ENCODE results near the gene MRRF.
"Not testable (repeated sequence)": the region's sequence is repeated elsewhere in the genome, so short reads cannot be mapped to it uniquely, and the experiment has no call there.

MRRF gene

DNA sequence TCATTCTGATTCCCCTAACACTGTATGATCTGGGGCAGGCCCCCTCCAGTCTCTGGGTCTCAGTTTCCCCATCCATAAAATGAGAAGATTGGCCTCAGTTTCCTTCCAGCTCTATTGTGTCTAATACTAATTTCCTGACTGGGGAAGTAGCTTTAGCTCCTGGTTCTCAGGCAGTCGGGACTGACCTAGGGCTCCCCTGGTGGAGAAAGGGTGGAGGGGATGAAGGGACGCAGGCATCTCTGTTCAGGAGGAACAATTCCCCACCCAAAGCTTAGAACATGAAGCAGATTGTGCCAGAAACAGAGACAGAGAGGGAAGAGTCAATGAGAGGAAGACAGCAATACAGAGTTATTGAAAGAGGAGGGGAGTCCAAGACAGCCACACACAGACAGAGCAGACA, 91.9 kb downstream of the MRRF start:
- no peak for DNase-seq (ENCODE audit: low spot score)

- DNase-seq (ENCODE audit: low spot score) = no peak
Observed at GRCh38 chr9:122360891-122361290, 96.2 kb downstream of the MRRF start.

GRCh38 chr9:122363131-122363530, 98.4 kb downstream of the MRRF start:
- not testable (repeated sequence) for DNase-seq (ENCODE audit: low spot score)

DNA sequence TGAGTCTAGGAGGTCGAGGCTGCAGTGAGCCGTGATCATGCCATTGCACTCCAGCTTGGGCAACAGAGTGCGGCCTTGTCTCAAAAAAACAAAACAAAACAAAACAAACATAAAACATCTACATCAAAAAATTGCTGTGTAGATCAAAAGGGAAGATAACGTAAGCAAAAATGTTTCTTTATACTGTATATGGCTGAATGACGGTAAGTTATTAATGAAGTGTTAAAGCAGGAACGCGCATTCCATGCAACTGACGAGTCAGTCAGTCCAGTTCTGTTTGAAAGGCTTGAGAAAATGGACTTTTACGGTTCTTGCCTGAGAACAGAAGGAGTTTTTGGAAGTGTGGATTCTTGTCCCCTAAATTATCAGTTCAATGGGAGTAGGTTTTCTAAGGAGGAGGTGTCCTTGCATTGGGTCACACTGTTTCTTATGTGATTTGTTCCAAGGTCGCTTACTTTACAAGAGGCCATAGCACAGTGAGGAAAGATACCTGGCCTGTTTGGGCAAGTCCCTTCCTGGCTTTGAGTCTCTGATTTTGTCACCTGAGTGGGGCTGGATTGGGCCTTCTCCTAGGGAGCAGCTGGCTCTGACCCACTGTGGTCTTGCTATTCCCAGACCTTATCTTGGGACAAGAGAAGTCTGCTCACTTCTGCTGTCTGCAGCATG, 99.6 kb downstream of the MRRF start:
- DNase-seq (ENCODE audit: low spot score) = no peak

- DNase-seq (ENCODE audit: low spot score) = no peak
Observed at GRCh38 chr9:122364783-122365150, 100.1 kb downstream of the MRRF start.

GRCh38 chr9:122366074-122366660, 101.5 kb downstream of the MRRF start:
- DNase-seq (ENCODE audit: low spot score) = no peak

- DNase-seq (ENCODE audit: low spot score) = no peak
Observed at GRCh38 chr9:122367065-122367464, 102.4 kb downstream of the MRRF start.

GRCh38 chr9:122367774-122368460, 103.2 kb downstream of the MRRF start:
- no peak for DNase-seq (ENCODE audit: low spot score)

DNA sequence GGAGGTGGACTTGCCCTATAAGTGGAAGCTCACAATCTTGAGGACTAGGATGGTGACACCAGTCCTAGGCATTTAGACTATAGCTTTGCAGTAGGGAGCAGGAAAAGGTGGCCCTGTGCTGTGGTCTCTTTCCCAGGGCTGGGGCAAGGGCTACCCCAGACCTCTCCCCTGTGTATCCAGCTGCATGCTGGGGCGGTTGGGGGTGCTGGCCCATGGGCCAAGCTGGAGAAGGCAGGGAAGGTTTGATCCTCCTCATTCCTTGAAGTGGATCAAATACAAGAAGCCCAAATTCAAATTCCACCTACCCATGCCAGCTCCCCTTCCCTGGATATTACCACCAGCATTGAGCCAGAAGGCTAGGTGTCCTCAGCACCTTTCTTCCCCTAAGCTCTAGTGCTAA, 104.0 kb downstream of the MRRF start:
- DNase-seq (ENCODE audit: low spot score) = no peak

DNA sequence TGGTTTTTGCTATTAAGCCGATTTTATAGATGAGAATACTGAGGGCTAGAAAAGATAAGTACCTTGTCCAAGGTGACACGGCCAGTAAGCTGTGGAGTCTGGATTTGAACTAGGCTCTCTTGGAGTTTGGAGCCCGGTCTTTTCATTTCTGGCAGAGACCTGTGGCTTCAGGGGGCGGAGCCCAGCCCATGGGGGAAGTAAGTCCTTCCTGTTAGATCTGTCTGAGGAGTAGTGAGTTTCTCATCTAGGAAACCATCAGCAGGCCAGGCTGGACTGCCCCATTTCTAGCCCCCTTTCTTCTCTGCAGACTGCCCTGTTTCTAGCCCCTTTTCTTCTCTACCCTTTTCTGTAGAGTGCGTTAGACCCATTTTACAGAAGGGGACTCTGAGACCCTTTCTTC, 105.6 kb downstream of the MRRF start:
- no peak for DNase-seq (ENCODE audit: low spot score)

DNA sequence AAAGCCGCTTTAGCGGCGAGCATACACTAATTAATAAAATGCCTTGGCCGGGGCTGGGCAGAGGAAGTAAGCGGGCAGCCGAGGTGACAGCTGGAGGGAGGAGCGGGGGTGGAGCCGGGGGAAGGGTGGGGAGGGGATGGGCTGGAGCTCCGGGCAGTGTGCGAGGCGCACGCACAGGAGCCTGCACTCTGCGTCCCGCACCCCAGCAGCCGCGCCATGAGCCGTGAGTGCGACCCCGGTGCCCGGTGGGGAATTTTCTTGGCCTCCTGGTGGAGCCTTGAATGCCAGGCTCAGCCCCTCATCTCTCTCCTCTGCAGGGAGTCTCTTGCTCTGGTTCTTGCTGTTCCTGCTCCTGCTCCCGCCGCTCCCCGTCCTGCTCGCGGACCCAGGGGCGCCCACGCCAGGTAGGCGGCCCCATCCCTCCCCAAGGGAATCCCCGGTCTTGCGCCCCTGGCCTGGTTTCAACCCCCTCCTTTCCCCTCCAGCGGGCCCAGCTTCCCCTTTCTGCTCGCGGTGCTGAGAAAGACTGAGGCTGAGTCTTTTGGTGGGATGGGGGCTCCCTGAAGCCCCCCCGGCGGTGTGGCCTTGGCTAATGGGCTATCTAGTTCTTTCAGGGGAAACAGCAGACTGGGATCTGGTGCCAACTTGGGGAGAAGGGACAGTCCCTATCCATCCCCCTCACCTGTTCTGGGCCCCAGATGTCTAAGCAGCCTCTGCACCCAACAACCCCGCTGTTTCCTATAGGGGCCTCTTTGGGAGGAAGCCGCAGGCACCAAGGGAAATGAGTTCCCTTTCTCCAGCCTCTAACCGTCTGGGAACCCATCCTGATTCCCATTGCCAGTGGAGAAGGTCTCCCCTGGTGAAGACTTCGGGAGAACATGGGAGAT, 106.4 kb downstream of the MRRF start, which contains the start of gene PTGS1:
TSS of gene PTGS1 (plus strand) at position 156 of the 887 bp plus-strand sequence. CDS start at position 217, 61 bp downstream.
- DNase-seq (ENCODE audit: low spot score) = peak; percentile 68

GRCh38 chr9:122371846-122372245, 107.2 kb downstream of the MRRF start:
- no peak for DNase-seq (ENCODE audit: low spot score)

DNA sequence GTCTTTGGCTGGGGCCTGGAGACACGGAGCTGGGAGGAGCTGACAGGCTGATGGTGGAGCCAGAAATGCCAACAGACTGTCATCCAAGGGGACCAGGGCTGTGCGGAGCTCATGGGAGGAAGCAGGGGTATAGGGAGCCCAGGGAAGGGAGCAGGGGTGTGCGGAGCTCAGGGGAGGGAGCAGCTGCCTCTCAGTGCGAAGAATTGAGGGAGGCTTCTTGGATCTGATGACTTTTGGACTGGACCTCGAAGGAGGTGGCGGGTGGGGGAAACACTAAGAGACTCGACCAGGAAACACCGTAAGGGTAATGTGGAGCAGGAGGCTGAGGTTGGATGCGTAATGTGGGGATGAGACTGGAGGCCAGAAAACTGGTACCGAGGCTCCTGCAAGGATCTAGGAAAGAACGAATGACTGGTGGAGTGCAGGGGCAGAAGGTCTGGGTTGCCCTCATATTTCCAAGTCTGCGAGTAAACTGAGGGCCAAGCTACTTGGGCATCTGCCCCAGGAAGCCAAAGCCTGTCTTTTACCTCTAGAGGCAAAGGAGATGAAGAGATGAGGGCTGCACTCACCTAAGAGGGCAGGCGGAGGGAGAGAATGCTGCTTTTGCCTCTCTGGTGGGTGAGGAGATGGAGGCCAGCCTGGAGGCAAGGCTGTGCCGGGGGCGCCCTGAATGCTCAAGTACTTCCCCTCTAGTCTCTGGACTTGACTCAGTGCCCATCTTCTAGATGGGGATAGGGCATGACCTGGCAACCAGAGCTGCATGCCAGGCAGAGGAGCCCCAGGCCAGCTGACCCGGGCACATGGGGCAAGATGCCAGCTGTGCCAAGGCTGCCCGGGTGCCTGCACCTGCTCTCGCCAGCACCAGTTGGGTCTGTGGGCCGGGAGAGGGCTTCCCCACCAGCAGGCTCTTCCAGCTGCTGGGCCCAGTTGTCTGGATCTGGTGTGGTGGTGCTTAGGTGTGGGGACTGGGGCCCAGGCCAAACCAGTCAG, 108.5 kb downstream of the MRRF start:
- DNase-seq (ENCODE audit: low spot score) = no peak

GRCh38 chr9:122374885-122375420, 110.3 kb downstream of the MRRF start:
- peak; percentile 63 for DNase-seq (ENCODE audit: low spot score)

GRCh38 chr9:122376796-122377195, 112.1 kb downstream of the MRRF start:
- no peak for DNase-seq (ENCODE audit: low spot score)

GRCh38 chr9:122377241-122378164, 112.8 kb downstream of the MRRF start:
- DNase-seq (ENCODE audit: low spot score) = no peak

DNA sequence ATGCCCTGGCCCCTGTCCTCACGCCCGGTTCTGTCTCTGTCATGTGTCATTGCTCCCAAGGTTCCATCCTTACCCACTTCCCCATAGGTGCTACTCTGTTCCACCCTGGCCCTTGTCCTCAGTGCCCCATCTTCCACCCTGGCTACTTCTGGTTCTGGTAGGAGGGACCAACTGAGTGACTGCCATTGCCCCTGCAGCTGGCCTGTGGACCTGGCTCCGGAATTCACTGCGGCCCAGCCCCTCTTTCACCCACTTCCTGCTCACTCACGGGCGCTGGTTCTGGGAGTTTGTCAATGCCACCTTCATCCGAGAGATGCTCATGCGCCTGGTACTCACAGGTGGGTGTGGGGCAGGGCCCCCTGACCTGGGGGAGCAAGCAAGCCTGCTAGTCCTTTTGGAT, 113.6 kb downstream of the MRRF start:
- DNase-seq (ENCODE audit: low spot score) = no peak

- DNase-seq (ENCODE audit: low spot score) = no peak
Observed at GRCh38 chr9:122379340-122379739, 114.7 kb downstream of the MRRF start.

DNA sequence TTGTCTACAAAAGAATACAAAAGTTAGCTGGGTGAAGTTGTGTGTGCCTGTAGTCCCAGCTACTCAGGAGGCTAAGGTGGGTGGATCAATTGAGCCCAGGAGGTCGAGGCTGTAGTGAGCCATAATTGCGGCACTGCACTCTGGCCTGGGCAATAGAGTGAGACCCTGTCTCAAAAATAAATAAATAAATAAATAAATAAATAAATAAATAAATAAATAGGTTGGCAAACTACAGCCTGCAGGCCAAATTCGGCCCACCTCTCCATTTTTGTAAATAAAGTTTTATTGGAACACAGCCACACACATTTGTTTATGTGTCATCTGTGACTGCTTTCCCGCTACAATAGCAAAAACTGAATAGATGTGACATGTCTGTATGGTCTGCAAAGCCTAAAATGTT, 115.6 kb downstream of the MRRF start:
- DNase-seq (ENCODE audit: low spot score) = no peak
